Activated CD4-positive, alpha-beta T cell treated with anti-CD3 and anti-CD28 coated beads, Interleukin-2, Interleukin-4, amounts not matched to agents 100 ng/mL and 50 ng/mL, durations not matched to agents 16 hours and 8 hours (primary cell): ENCODE results near the gene SETD3.

ENCODE experiments used
- DNase-seq: peaks from one replicate; pipeline ENCODE4 v3.0.0-alpha.2; 2020; ENCODE audit warnings: low spot score

Gene SETD3

GRCh38 chr14:99497894-99498293 lies 17.2 kb upstream of the SETD3 start:
- no peak for DNase-seq

GRCh38 chr14:99497341-99497740 lies 16.7 kb upstream of the SETD3 start:
- no peak for DNase-seq

GRCh38 chr14:99484106-99484505 lies 3.4 kb upstream of the SETD3 start:
- DNase-seq = no peak

- peak; percentile 25 for DNase-seq
Observed at GRCh38 chr14:99481745-99482099, 1.1 kb upstream of the SETD3 start.

- DNase-seq = peak; percentile 100
Observed at GRCh38 chr14:99480917-99481744, 472 bp upstream of the SETD3 start, which contains the start of gene CCNK. TSS of gene CCNK (plus strand) at chr14:99481409. CDS start at chr14:99492678, 11,269 bp downstream.

- DNase-seq = no peak
Observed at GRCh38 chr14:99479160-99479905, 1.3 kb downstream of the SETD3 start.

GRCh38 chr14:99478128-99478527 lies 2.5 kb downstream of the SETD3 start:
- DNase-seq = no peak

- DNase-seq = no peak
Observed at GRCh38 chr14:99476864-99477263, 3.8 kb downstream of the SETD3 start.

- DNase-seq = no peak
Observed at GRCh38 chr14:99475660-99476059, 5.0 kb downstream of the SETD3 start.

- DNase-seq = no peak
Observed at GRCh38 chr14:99475179-99475578, 5.5 kb downstream of the SETD3 start.

- no peak for DNase-seq
Observed at GRCh38 chr14:99473458-99473857, 7.2 kb downstream of the SETD3 start.

GRCh38 chr14:99472937-99473336 lies 7.7 kb downstream of the SETD3 start:
- DNase-seq = no peak

- no peak for DNase-seq
Observed at GRCh38 chr14:99471731-99472130, 8.9 kb downstream of the SETD3 start.

GRCh38 chr14:99468836-99469592 lies 11.6 kb downstream of the SETD3 start:
- no peak for DNase-seq

GRCh38 chr14:99468081-99468480 lies 12.6 kb downstream of the SETD3 start:
- DNase-seq = no peak

GRCh38 chr14:99467336-99468078 lies 13.2 kb downstream of the SETD3 start:
- no peak for DNase-seq

GRCh38 chr14:99466758-99467157 lies 13.9 kb downstream of the SETD3 start:
- no peak for DNase-seq

GRCh38 chr14:99465288-99465687 lies 15.4 kb downstream of the SETD3 start:
- DNase-seq = no peak

GRCh38 chr14:99463974-99464373 lies 16.7 kb downstream of the SETD3 start:
- no peak for DNase-seq

GRCh38 chr14:99462210-99462609 lies 18.4 kb downstream of the SETD3 start:
- DNase-seq = no peak

GRCh38 chr14:99461411-99462085 lies 19.1 kb downstream of the SETD3 start:
- no peak for DNase-seq
